IMR-90 (cell line): ENCODE results near the gene L1CAM. TPM values are rescaled to one million over a fixed set of nuclear protein-coding genes. Genes with fewer than 3 reads are reported as not detected.

ENCODE experiments used
- ATAC-seq: fragments of 200-7000 bp; cut with Tn5 transposase; 2 replicates; pipeline ENCODE4 v1.9.1; 2020; ENCODE audit warnings: low read depth, mild to moderate bottlenecking, moderate library complexity
- BruUV-seq: library from RNA; stranded (reverse); fragments of 400-500 nt; replicated peaks from 2 replicates; lab custom pipeline; 2021; lab: Mats Ljungman, UMichigan
- CTCF ChIA-PET: fragments of 300-600 bp; formaldehyde crosslinking; extraction: SDS; loops from one replicate; lab custom pipeline; 2021; ENCODE audit warnings: antibody characterized with exemption; lab: Yijun Ruan, JAX
- POLR2A ChIA-PET: fragments of 300-600 bp; sonication (Branson Sonifier 250); formaldehyde crosslinking; loops from one replicate; lab custom pipeline; 2022; ENCODE audit warnings: antibody characterized with exemption; ENCODE audit not compliant: unreplicated experiment; lab: Charles Lee
- DNase-seq: peaks from one replicate; pipeline ENCODE4 v3.0.0; 2013
- H2AFZ ChIP-seq: replicated peaks from 2 replicates; pipeline ENCODE3; 2013; ENCODE audit warnings: low read length, mild to moderate bottlenecking; ENCODE audit not compliant: poor library complexity
- H2AK5ac ChIP-seq: 2 replicates; pipeline ENCODE4 v1.6.1; 2013; ENCODE audit warnings: low read depth, low read length, inconsistent platforms
- H2AK9ac ChIP-seq: replicated peaks from 2 replicates; pipeline ENCODE3; 2013; ENCODE audit warnings: mild to moderate bottlenecking, low read depth, low read length, moderate library complexity; ENCODE audit not compliant: poor library complexity
- H2BK120ac ChIP-seq: 2 replicates; pipeline ENCODE4 v1.6.1; 2013; ENCODE audit warnings: low read depth, low read length, inconsistent platforms
- H2BK15ac ChIP-seq: 3 replicates; pipeline ENCODE4 v1.6.1; 2013; ENCODE audit warnings: low read depth, low read length, inconsistent platforms
- H2BK20ac ChIP-seq: 2 replicates; pipeline ENCODE4 v1.6.1; 2013; ENCODE audit warnings: low read depth, mild to moderate bottlenecking, inconsistent platforms, low read length, moderate library complexity
- H2BK5ac ChIP-seq: 2 replicates; pipeline ENCODE4 v1.6.1; 2013; ENCODE audit warnings: mild to moderate bottlenecking, low read depth, low read length, inconsistent platforms; ENCODE audit not compliant: poor library complexity, severe bottlenecking
- H3K14ac ChIP-seq: replicated peaks from 2 replicates; pipeline ENCODE4 v1.6.1; 2013; ENCODE audit warnings: low read depth, low read length, inconsistent platforms
- H3K18ac ChIP-seq: 2 replicates; pipeline ENCODE4 v1.6.1; 2013; ENCODE audit warnings: low read depth, low read length, control low read depth
- H3K23ac ChIP-seq: 2 replicates; pipeline ENCODE4 v1.6.1; 2013; ENCODE audit warnings: low read depth, low read length, inconsistent platforms
- H3K27ac ChIP-seq: 2 replicates; pipeline ENCODE4 v1.5.1; 2013; ENCODE audit warnings: mild to moderate bottlenecking, control low read depth, low read length; ENCODE audit not compliant: insufficient read depth
- H3K27me3 ChIP-seq: 2 replicates; pipeline ENCODE4 v1.6.1; 2013; ENCODE audit warnings: low read length; ENCODE audit not compliant: control insufficient read depth, insufficient read depth
- H3K36me3 ChIP-seq: 2 replicates; pipeline ENCODE4 v1.6.1; 2013; ENCODE audit warnings: low read length, mixed read lengths; ENCODE audit not compliant: control insufficient read depth, insufficient read depth
- H3K4ac ChIP-seq: 2 replicates; pipeline ENCODE4 v1.6.1; 2013; ENCODE audit warnings: low read depth, low read length, inconsistent platforms
- H3K4me1 ChIP-seq: 2 replicates; pipeline ENCODE4 v1.6.1; 2013; ENCODE audit warnings: low read length, mixed read lengths; ENCODE audit not compliant: control insufficient read depth, insufficient read depth
- H3K4me2 ChIP-seq: 2 replicates; pipeline ENCODE4 v1.6.1; 2013; ENCODE audit warnings: low read depth, mild to moderate bottlenecking, control low read depth, low read length, moderate library complexity
- H3K4me3 ChIP-seq: 2 replicates; pipeline ENCODE4 v1.5.1; 2013; ENCODE audit warnings: low read depth, mild to moderate bottlenecking, control low read depth, low read length, moderate library complexity; ENCODE audit not compliant: insufficient read depth
- H3K56ac ChIP-seq: 2 replicates; pipeline ENCODE4 v1.6.1; 2013; ENCODE audit warnings: low read length, inconsistent platforms; ENCODE audit not compliant: insufficient read depth; ENCODE audit errors: extremely low read depth
- H3K79me1 ChIP-seq, 2 experiments: 2 replicates each; pipeline ENCODE4 v1.6.1; 2013; ENCODE audit warnings: low read length in 2 of 2, inconsistent platforms in 1 of 2, low read depth in 1 of 2
- H3K9ac ChIP-seq: 2 replicates; pipeline ENCODE4 v1.6.1; 2013; ENCODE audit warnings: low read depth, low read length, control low read depth
- H3K9me1 ChIP-seq: 2 replicates; pipeline ENCODE4 v1.6.1; 2013; ENCODE audit warnings: low read length, inconsistent platforms; ENCODE audit not compliant: insufficient read depth
- H3K9me3 ChIP-seq: 2 replicates; pipeline ENCODE4 v1.6.1; 2013; ENCODE audit warnings: low read length; ENCODE audit not compliant: control insufficient read depth, insufficient read depth
- H4K20me1 ChIP-seq: 2 replicates; pipeline ENCODE4 v1.6.1; 2013; ENCODE audit warnings: low read length, inconsistent platforms; ENCODE audit not compliant: insufficient read depth
- H4K5ac ChIP-seq: 2 replicates; pipeline ENCODE4 v1.6.1; 2013; ENCODE audit warnings: mild to moderate bottlenecking, low read depth, low read length, control low read depth
- H4K8ac ChIP-seq, 2 experiments: 2 replicates each; pipeline ENCODE4 v1.6.1; 2013; ENCODE audit warnings: low read depth in 2 of 2, low read length in 2 of 2, control low read depth in 1 of 2, inconsistent platforms in 1 of 2
- H4K91ac ChIP-seq: 2 replicates; pipeline ENCODE4 v1.6.1; 2013; ENCODE audit warnings: low read depth, low read length, inconsistent platforms; ENCODE audit not compliant: insufficient read depth
- BHLHE40 ChIP-seq: fragments of 150-350 bp; IDR thresholded peaks from 2 replicates; pipeline ENCODE4 v1.6.1; 2016; ENCODE audit warnings: mild to moderate bottlenecking, low read depth, low read length
- CEBPB ChIP-seq: IDR thresholded peaks from 2 replicates; pipeline ENCODE4 v1.6.1; 2012; ENCODE audit warnings: low read depth, low read length, improper control_type of control experiment
- CHD1 ChIP-seq: IDR thresholded peaks from 2 replicates; pipeline ENCODE4 v1.6.1; 2012; ENCODE audit warnings: low read depth, low read length, improper control_type of control experiment
- CTCF ChIP-seq: conservative IDR thresholded peaks from 2 replicates; pipeline ENCODE4 v1.5.1; 2012; ENCODE audit warnings: mild to moderate bottlenecking, low read depth, low read length, improper control_type of control experiment
- MAFK ChIP-seq: IDR thresholded peaks from 2 replicates; pipeline ENCODE4 v1.6.1; 2012; ENCODE audit warnings: low read depth, low read length, improper control_type of control experiment
- MAZ ChIP-seq: IDR thresholded peaks from 2 replicates; pipeline ENCODE4 v1.6.1; 2012; ENCODE audit warnings: low read depth, mild to moderate bottlenecking, low read length, improper control_type of control experiment, moderate library complexity, borderline replicate concordance
- NFE2L2 ChIP-seq: fragments of 150-350 bp; IDR thresholded peaks from 2 replicates; pipeline ENCODE4 v1.6.1; 2016; ENCODE audit warnings: low read depth, mild to moderate bottlenecking, low read length
- RCOR1 ChIP-seq: IDR thresholded peaks from 2 replicates; pipeline ENCODE4 v1.6.1; 2012; ENCODE audit warnings: mild to moderate bottlenecking, low read length, improper control_type of control experiment; ENCODE audit not compliant: insufficient replicate concordance
- RFX5 ChIP-seq: IDR thresholded peaks from 2 replicates; pipeline ENCODE4 v1.8.0; 2012; ENCODE audit warnings: low read depth, mild to moderate bottlenecking, low read length, moderate library complexity
- SMC3 ChIP-seq: fragments of 150-350 bp; IDR thresholded peaks from 2 replicates; pipeline ENCODE4 v1.6.1; 2016; ENCODE audit warnings: low read depth, mild to moderate bottlenecking, antibody characterized with exemption, low read length, moderate library complexity
- WGBS, 2 experiments: methylation state at CpG; one replicate each; pipeline versions ENCODE4 v1.1.5 to v1.1.7; 2013; ENCODE audit warnings: missing lambda C conversion rate in 2 of 2; ENCODE audit not compliant: insufficient read length in 1 of 2; ENCODE audit errors: extremely low coverage in 2 of 2; 5-methylcytosine and 5-hydroxymethylcytosine counted together
- dilution Hi-C: fragments of 300-500 bp; cut with HindIII; formaldehyde crosslinking; loops from one replicate; pipeline ENCODE4 v1.14.3; 2018; ENCODE audit warnings: low sequenced_read_pairs; ENCODE audit not compliant: unreplicated experiment
- in situ Hi-C: fragments of 300-500 bp; cut with MboI; formaldehyde crosslinking; loops from 3 replicates; pipeline ENCODE4 v1.14.3; 2019; ENCODE audit warnings: low sequenced_read_pairs, inconsistent platforms, mixed read lengths
- intact Hi-C: fragments of 100-400 bp; cut with micrococcal nuclease; formaldehyde crosslinking; loops from 2 replicates; pipeline ENCODE4 v1.10.0; 2022
- polyA plus RNA-seq, 3 experiments: library from polyadenylated mRNA; depleted of rRNA; stranded (reverse); fragments of >200 nt; gene quantifications; 2 replicates each; pipeline ENCODE4 v1.2.3, GENCODE V29; 2012; ENCODE audit warnings: low replicate concordance in 1 of 3
- total RNA-seq: library from RNA; depleted of rRNA; stranded (reverse); fragments of >200 nt; gene quantifications from 2 replicates; pipeline ENCODE4 v1.2.3, GENCODE V29; 2012
- TF ChIP-seq, protein P1 (sequence below): fragments of 150-350 bp; IDR thresholded peaks from 2 replicates; pipeline ENCODE4 v1.6.1; 2016; ENCODE audit warnings: low read depth, mild to moderate bottlenecking, low read length, moderate library complexity, borderline replicate concordance

The L1CAM gene
- total and polyA plus RNA-seq, 2 of the 4 experiments (the other 2 are of a cell fraction) = 0.36 to 1.9 TPM

DNA sequence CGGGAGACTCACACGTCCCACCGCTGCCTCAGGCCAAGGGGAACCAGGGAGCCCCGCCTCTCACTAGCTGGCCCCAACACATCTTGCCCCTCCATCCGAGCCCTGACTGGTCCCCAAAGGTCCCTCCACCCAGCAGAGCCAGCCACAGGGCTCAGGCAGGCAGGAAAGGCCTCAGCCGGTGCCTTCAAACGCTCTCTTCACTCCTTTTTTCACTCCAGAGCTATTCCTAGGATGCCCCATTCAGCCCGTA lies 41.6 kb upstream of the L1CAM start:
- peak overlapping the region; percentile 67 to 97 for H4K8ac ChIP-seq
- POLR2A ChIA-PET = no interaction called here
- peak overlapping the region; percentile 73 for H4K91ac ChIP-seq
- H3K56ac ChIP-seq = peak overlapping the region; percentile 63
- no TSS peak for BruUV-seq
- peak overlapping the region; percentile 95 for H3K4ac ChIP-seq
- peaks cover 2% of the 10 kb centered on the region for H3K4me1 ChIP-seq
- H3K23ac ChIP-seq = peak overlapping the region; percentile 79
- peak overlapping the region; percentile 90 for H2BK5ac ChIP-seq
- intact Hi-C loops (loop anchor here (5.0 kb wide), 1 partner anchor 135 kb away; the partner anchor contains the start of genes IDH3G and SSR4), dilution Hi-C loops (no loop called here), in situ Hi-C loops (no loop called here)
- H3K27me3 ChIP-seq = no peaks in the 10 kb centered on the region; the same call in 1 of the 2 replicates
- DNase-seq (no peak), ATAC-seq (no peak; the same call in 1 of the 2 replicates)
- peaks cover 23% of the 10 kb centered on the region for H3K36me3 ChIP-seq
- peak overlapping the region; percentile 88 for H3K4me2 ChIP-seq
- WGBS, 2 experiments = 42% methylated on average over 2 of the region's 8 CpGs; no CpG with 5 or more reads in 1 of the 2 experiments
- peaks cover 8% of the 10 kb centered on the region for H4K20me1 ChIP-seq
- CTCF ChIA-PET = no interaction called here
- peak overlapping the region; percentile 94 for H3K9ac ChIP-seq
- H3K14ac ChIP-seq = peak overlapping the region; percentile 74
- H3K79me1 ChIP-seq = peaks cover 0 to 7% of the 10 kb centered on the region in 2 experiments; a peak in 2 of 4 replicates
- peak overlapping the region; percentile 7; the same call in 1 of the 2 replicates for H2BK120ac ChIP-seq
- H3K4me3 ChIP-seq = peak overlapping the region; percentile 82
- H3K18ac ChIP-seq = peak overlapping the region; percentile 16
- H2BK15ac ChIP-seq = no peak overlapping the region; the same call in 2 of the 3 replicates
- peak overlapping the region; percentile 97 for H3K27ac ChIP-seq
- peak overlapping the region; percentile 90 for H2AFZ ChIP-seq
- H2AK9ac ChIP-seq = peak overlapping the region; percentile 97
- peak overlapping the region; percentile 82 for H4K5ac ChIP-seq
- H3K9me1 ChIP-seq = no peaks in the 10 kb centered on the region; the same call in 1 of the 2 replicates
- H2AK5ac ChIP-seq = peak overlapping the region; percentile 94
- H3K9me3 ChIP-seq = no peaks in the 10 kb centered on the region
- H2BK20ac ChIP-seq = no peak overlapping the region
- TF ChIP-seq CTCF = no peak
- no peak for TF ChIP-seq RFX5
- no peak for TF ChIP-seq CHD1
- no peak for TF ChIP-seq MAFK
- TF ChIP-seq MAZ = no peak
- TF ChIP-seq BHLHE40 = no peak
- no peak for TF ChIP-seq CEBPB
- TF ChIP-seq RCOR1 = no peak
- TF ChIP-seq NFE2L2 = no peak
- TF ChIP-seq, protein P1, sequence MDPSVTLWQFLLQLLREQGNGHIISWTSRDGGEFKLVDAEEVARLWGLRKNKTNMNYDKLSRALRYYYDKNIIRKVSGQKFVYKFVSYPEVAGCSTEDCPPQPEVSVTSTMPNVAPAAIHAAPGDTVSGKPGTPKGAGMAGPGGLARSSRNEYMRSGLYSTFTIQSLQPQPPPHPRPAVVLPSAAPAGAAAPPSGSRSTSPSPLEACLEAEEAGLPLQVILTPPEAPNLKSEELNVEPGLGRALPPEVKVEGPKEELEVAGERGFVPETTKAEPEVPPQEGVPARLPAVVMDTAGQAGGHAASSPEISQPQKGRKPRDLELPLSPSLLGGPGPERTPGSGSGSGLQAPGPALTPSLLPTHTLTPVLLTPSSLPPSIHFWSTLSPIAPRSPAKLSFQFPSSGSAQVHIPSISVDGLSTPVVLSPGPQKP = no peak
- TF ChIP-seq SMC3 = no peak
